Activated B cell treated with CpG ODN at 0.5 μM for 24 hours (primary cell): Measurements from ENCODE around the gene RFX1. TPM values are rescaled to one million over a fixed set of nuclear protein-coding genes. Genes with fewer than 3 reads are reported as not detected.

Experiments
- ATAC-seq: fragments of 200-7000 bp; cut with Tn5 transposase; one replicate; pipeline ENCODE4 v1.10.0; 2021; ENCODE audit warnings: low read depth, mild to moderate bottlenecking, moderate library complexity
- CTCF ChIA-PET: fragments of 350-600 bp; sonication (Branson Sonifier 250); formaldehyde crosslinking; loops from one replicate; lab custom pipeline; 2021; ENCODE audit warnings: antibody characterized with exemption; lab: Charles Lee
- POLR2A ChIA-PET: fragments of 350-600 bp; sonication (Branson Sonifier 250); formaldehyde crosslinking; loops from one replicate; lab custom pipeline; 2021; ENCODE audit warnings: antibody characterized with exemption; lab: Charles Lee
- DNase-seq: peaks from one replicate; pipeline ENCODE4 v3.0.0; 2022
- H3K27ac Mint-ChIP-seq: one replicate; pipeline ENCODE4 v1.8.0; 2020; ENCODE audit warnings: mixed read lengths
- H3K27me3 Mint-ChIP-seq: one replicate; pipeline ENCODE4 v1.8.0; 2021; ENCODE audit warnings: mixed read lengths
- H3K36me3 Mint-ChIP-seq: one replicate; pipeline ENCODE4 v1.8.0; 2021; ENCODE audit warnings: low read depth, mixed read lengths
- H3K4me1 Mint-ChIP-seq: one replicate; pipeline ENCODE4 v1.8.0; 2021; ENCODE audit warnings: mixed read lengths
- H3K4me3 Mint-ChIP-seq: one replicate; pipeline ENCODE4 v1.8.0; 2020; ENCODE audit warnings: mild to moderate bottlenecking, mixed read lengths
- H3K9me3 Mint-ChIP-seq: one replicate; pipeline ENCODE4 v1.8.0; 2020; ENCODE audit warnings: mixed read lengths
- intact Hi-C: fragments of 100-400 bp; cut with micrococcal nuclease; formaldehyde crosslinking; loops from one replicate; pipeline ENCODE4 v1.15.1; 2024
- total RNA-seq: library from RNA; stranded (reverse); gene quantifications from 2 replicates; pipeline ENCODE4 v1.2.3, GENCODE V29; 2022
- TF ChIP-seq, protein P1 (sequence below): fragments of 200-600 bp; IDR thresholded peaks from one replicate; pipeline ENCODE4 v1.8.0; 2022; ENCODE audit warnings: antibody characterized with exemption, mild to moderate bottlenecking

Gene RFX1
- total RNA-seq, 1 donor from 2014 or later = 19.0 TPM

DNA sequence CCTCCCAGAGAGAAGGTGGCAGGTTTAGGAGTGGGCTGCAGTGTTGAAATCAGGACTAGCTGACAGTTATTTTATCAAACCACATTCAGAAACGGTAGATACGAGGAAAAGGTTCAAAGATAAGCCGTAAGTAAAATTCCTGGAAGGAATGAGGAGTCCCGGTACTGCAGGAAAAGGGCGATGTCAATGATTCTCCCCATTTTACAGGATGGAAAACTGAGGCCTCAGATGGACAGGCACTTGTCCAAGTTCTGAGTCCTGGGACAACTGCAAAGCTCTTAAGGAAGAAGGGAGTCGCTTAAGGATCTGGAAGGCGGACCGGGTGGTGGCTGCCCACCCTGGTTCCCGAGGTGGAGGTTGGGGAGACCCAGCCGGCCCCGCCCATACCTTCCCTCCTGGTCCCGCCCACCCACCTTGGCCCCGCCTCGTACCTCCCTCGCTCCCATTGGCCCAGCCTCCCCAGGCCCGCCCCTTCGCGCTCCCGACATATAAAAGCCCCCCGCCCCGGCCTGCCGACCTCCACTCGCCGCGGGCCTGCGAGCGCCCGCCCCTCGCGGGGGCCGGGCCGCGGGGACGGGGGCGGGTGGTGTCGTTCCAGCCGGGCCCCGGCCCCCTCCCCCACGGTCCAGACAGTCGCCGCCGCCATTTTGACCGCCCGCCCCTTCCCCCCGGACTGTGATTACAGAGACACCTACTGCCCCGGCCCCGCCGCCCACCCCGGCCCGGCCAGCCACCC is 603 bp downstream of the RFX1 start:
- peak; percentile 55 for ATAC-seq
- DNase-seq = peak; percentile 87
- peak overlapping the region; percentile 94 for H3K4me3 Mint-ChIP-seq
- H3K4me1 Mint-ChIP-seq = peaks cover 56% of the 10 kb centered on the region
- H3K27me3 Mint-ChIP-seq = no peaks in the 10 kb centered on the region
- peaks cover 8% of the 10 kb centered on the region for H3K36me3 Mint-ChIP-seq
- no peaks in the 10 kb centered on the region for H3K9me3 Mint-ChIP-seq
- H3K27ac Mint-ChIP-seq = peak overlapping the region; percentile 98
- CTCF ChIA-PET = interaction anchor here (1.1 kb wide), 1 partner anchor 24 kb away, joined by 4 read pairs; no protein-coding TSS in a partner anchor
- TF ChIP-seq, protein P1, sequence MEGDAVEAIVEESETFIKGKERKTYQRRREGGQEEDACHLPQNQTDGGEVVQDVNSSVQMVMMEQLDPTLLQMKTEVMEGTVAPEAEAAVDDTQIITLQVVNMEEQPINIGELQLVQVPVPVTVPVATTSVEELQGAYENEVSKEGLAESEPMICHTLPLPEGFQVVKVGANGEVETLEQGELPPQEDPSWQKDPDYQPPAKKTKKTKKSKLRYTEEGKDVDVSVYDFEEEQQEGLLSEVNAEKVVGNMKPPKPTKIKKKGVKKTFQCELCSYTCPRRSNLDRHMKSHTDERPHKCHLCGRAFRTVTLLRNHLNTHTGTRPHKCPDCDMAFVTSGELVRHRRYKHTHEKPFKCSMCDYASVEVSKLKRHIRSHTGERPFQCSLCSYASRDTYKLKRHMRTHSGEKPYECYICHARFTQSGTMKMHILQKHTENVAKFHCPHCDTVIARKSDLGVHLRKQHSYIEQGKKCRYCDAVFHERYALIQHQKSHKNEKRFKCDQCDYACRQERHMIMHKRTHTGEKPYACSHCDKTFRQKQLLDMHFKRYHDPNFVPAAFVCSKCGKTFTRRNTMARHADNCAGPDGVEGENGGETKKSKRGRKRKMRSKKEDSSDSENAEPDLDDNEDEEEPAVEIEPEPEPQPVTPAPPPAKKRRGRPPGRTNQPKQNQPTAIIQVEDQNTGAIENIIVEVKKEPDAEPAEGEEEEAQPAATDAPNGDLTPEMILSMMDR = no peak
- POLR2A ChIA-PET = interaction anchor here (0.5 to 9.5 kb wide), 27 partner anchors 10 to 853 kb away, joined by 3 to 107 read pairs (median 5); partner anchors contain the start of genes DCAF15, IL27RA and RLN3
- intact Hi-C loops = loop anchor here (1.0 to 10.0 kb wide), 12 partner anchors 10 to 888 kb away; partner anchors contain the start of genes ASF1B, BRME1, CC2D1A and DCAF15

DNA sequence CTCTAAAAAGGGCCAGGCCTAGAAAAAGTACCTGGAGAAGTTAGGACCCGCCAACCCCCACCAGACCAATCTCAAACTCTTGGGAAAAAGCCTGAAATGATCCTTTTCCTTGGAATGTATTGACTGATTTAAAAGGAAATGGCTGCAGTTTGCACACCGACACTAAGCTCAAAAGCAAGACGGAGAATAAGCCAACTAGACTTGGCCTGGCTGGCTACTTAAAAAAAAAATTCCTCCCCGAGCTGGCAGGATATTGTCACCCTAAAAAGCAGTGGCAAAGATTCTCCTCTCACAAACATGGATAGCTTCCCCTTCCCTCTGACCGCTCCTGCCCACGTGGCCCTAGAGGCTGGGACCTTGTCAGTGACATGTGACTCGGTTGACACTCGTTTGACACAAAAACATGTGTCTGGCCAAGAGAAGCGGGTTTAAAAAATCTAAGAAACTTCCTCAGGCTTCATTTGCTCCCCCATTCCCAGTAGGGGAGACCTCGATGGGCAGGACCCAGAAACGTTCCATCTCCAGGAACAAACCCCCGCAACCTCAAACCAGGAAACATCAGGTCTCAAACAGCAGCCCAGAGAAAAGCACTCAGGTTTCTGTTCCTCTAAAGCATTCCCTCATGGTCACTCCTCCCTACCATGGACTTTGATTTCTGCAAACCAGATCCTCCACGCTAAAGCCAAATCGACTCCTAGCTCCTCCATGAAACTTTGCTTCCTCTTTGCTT is 1.3 kb downstream of the RFX1 start:
- CTCF ChIA-PET = interaction anchor here (1.1 kb wide), 1 partner anchor 23 kb away, joined by 4 read pairs; no protein-coding TSS in a partner anchor
- intact Hi-C loops = loop anchor here (2.0 to 10.0 kb wide), 5 partner anchors 132 to 887 kb away; partner anchors contain the start of genes ASF1B, DDX39A, IER2 and NACC1
- H3K9me3 Mint-ChIP-seq = no peaks in the 10 kb centered on the region
- DNase-seq (peak; percentile 22), ATAC-seq (no peak)
- H3K4me1 Mint-ChIP-seq = peaks cover 63% of the 10 kb centered on the region
- peaks cover 10% of the 10 kb centered on the region for H3K36me3 Mint-ChIP-seq
- H3K27ac Mint-ChIP-seq = peak overlapping the region; percentile 92
- TF ChIP-seq, protein P1 = no peak
- H3K4me3 Mint-ChIP-seq = peak overlapping the region; percentile 83
- POLR2A ChIA-PET = interaction anchor here (0.5 to 9.5 kb wide), 11 partner anchors 12 to 283 kb away, joined by 4 to 107 read pairs (median 10); partner anchors contain the start of genes DCAF15, IL27RA and RLN3
- no peaks in the 10 kb centered on the region for H3K27me3 Mint-ChIP-seq

DNA sequence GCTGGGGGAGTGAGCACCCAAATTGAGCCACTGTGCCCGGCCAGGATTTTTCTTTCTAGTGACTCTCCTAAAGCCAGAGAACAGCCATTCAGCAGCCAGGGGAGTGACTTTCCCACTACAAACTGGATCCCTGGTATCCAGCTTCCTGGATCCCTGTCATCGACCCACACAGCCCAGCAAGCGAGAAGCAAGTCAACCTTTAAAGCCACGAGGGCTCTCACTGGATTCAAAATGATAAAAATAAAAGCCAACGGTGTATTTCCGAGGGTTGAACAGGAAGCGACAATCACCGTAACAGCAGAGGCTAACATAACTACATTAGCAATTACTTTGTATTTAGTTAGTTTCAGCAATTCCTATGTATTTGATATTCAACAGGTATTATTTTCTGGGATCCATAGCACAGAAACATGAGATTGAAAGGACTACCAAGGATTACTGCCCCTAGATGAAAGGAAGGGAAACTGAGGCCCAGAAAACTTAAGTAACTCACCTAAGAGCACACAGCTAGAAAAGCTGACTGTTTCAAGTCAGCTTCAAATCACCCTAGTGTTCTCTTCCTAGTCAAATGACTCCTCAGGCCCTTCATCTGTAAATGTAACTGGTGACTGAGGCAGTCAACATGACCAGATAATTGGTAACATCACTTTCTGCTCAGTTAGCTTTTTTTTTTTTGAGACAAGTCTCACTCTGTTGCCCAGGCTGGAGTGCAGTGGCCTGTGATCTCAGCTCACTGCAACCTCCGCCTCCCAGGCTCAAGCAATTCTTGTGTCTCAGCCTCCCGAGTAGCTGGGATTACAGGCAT is 2.7 kb downstream of the RFX1 start:
- Mint-ChIP-seq H3K4me3 (peak overlapping the region; percentile 55), H3K4me1 (peaks cover 68% of the 10 kb centered on the region), H3K36me3 (peaks cover 16% of the 10 kb centered on the region), H3K9me3 (no peaks in the 10 kb centered on the region), H3K27ac (peak overlapping the region; percentile 92), H3K27me3 (no peaks in the 10 kb centered on the region)
- ChIA-PET CTCF (interaction anchor here (2.5 kb wide), 1 partner anchor 28 kb away, joined by 8 read pairs; the partner anchor contains the start of gene IL27RA), POLR2A (interaction anchor here (0.5 to 9.5 kb wide), 9 partner anchors 15 to 75 kb away, joined by 3 to 107 read pairs (median 6); partner anchors contain the start of genes DCAF15 and IL27RA)
- DNase-seq (no peak), ATAC-seq (no peak)
- intact Hi-C loops = loop anchor here (2.0 to 10.0 kb wide), 2 partner anchors 133 to 849 kb away; partner anchors contain the start of genes ASF1B, IER2 and STX10
- TF ChIP-seq, protein P1 = no peak

DNA sequence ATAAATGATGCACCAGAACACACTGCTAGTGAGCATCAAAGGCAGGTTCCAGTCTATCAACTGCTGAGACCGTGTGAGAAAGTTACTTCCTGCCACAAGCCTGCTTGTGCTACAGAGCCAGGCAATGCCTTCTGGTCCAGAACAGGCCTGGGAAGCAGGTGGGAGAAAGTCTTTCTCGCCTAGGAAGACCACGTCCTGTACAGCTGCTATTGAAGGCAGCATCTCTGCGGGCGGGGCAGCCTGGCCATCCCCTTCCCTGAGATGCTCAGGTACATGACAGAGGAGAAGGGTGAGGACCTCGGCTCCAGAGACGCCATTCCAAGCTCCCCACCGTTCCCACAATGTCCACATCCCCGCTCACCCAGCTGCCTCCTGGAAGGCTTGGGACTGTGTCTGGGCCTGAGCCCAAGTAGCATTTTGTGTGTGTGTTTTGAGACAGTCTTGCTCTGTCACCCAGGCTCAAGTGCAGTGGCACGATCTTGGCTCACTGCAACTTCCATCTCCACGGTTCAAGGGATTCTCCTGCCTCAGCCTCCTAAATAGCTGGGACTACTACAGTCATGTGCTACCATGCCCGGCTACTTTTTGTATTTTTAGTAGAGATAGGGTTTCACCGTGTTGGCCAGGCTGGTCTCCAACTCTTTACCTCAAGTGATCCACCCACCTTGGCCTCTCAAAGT is 3.4 kb downstream of the RFX1 start:
- Mint-ChIP-seq H3K27ac (peak overlapping the region; percentile 92), H3K4me3 (peak overlapping the region; percentile 55), H3K4me1 (peaks cover 68% of the 10 kb centered on the region), H3K9me3 (no peaks in the 10 kb centered on the region), H3K27me3 (no peaks in the 10 kb centered on the region), H3K36me3 (peaks cover 24% of the 10 kb centered on the region)
- DNase-seq (no peak), ATAC-seq (no peak)
- ChIA-PET POLR2A (interaction anchor here (0.5 to 9.5 kb wide), 8 partner anchors 9 to 50 kb away, joined by 3 to 107 read pairs (median 7); partner anchors contain the start of genes DCAF15 and IL27RA), CTCF (interaction anchor here (2.5 kb wide), 1 partner anchor 29 kb away, joined by 8 read pairs; the partner anchor contains the start of gene IL27RA)
- TF ChIP-seq, protein P1 = no peak
- intact Hi-C loops = loop anchor here (10.0 kb wide), 1 partner anchor 848 kb away; the partner anchor contains the start of genes IER2 and STX10
